Neural crest cell (in vitro differentiated cells): Measurements from ENCODE around the gene TEKT1. TPM values are rescaled to one million over a fixed set of nuclear protein-coding genes. Genes with fewer than 3 reads are reported as not detected.

Experiments
- DNase-seq: peaks from one replicate; pipeline ENCODE4 v3.0.0; 2021; ENCODE audit warnings: low read depth, mixed read lengths, low spot score
- H3K27ac Mint-ChIP-seq: one replicate; pipeline ENCODE4 v1.8.0; 2021; ENCODE audit warnings: mild to moderate bottlenecking, mixed read lengths; ENCODE audit not compliant: unreplicated experiment
- H3K27me3 Mint-ChIP-seq: 2 replicates; pipeline ENCODE4 v1.8.0; 2021; ENCODE audit warnings: low read depth, mild to moderate bottlenecking, mixed read lengths
- H3K36me3 Mint-ChIP-seq: 2 replicates; pipeline ENCODE4 v1.8.0; 2021; ENCODE audit warnings: low read depth, mild to moderate bottlenecking, mixed read lengths
- H3K4me1 Mint-ChIP-seq: 2 replicates; pipeline ENCODE4 v1.8.0; 2021; ENCODE audit warnings: mixed read lengths
- H3K4me3 Mint-ChIP-seq: one replicate; pipeline ENCODE4 v1.8.0; 2021; ENCODE audit warnings: mild to moderate bottlenecking, mixed read lengths
- H3K9me3 Mint-ChIP-seq: 2 replicates; pipeline ENCODE4 v1.8.0; 2021; ENCODE audit warnings: mixed read lengths
- total RNA-seq: library from RNA; stranded (reverse); gene quantifications from 2 replicates; pipeline ENCODE4 v1.2.1, GENCODE V29; 2021
- TF ChIP-seq, protein P1 (sequence below): fragments of 200-600 bp; sonication (generic); conservative IDR thresholded peaks from 2 replicates; pipeline ENCODE4 v1.5.0; 2021; ENCODE audit warnings: antibody characterized with exemption, mild to moderate bottlenecking

TEKT1 gene
- total RNA-seq, 1 donor from 2014 or later: not detected

DNA sequence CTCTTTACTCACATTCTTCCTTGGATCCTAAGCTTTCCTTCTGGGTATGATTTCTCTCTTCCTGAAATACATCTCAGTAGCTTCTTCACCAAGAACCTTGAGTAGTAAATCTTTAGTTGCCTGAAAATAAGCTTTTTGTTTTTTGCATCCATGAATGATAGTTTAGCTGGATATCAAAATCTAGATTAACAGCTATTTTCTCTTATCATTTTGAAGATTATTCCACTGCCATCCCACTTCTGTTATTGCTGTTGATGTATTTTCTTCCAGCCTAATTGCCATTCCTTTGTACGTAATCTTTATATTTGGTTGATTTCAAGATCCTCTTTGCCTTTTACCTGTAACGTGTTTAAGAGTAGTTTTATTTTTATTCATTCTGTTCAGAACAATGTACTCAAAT is 63.1 kb downstream of the TEKT1 start:
- peaks cover 59% of the 10 kb centered on the region for H3K27me3 Mint-ChIP-seq
- TF ChIP-seq, protein P1, sequence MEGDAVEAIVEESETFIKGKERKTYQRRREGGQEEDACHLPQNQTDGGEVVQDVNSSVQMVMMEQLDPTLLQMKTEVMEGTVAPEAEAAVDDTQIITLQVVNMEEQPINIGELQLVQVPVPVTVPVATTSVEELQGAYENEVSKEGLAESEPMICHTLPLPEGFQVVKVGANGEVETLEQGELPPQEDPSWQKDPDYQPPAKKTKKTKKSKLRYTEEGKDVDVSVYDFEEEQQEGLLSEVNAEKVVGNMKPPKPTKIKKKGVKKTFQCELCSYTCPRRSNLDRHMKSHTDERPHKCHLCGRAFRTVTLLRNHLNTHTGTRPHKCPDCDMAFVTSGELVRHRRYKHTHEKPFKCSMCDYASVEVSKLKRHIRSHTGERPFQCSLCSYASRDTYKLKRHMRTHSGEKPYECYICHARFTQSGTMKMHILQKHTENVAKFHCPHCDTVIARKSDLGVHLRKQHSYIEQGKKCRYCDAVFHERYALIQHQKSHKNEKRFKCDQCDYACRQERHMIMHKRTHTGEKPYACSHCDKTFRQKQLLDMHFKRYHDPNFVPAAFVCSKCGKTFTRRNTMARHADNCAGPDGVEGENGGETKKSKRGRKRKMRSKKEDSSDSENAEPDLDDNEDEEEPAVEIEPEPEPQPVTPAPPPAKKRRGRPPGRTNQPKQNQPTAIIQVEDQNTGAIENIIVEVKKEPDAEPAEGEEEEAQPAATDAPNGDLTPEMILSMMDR: no peak
- peaks cover 7% of the 10 kb centered on the region for H3K9me3 Mint-ChIP-seq
- no peak overlapping the region for H3K27ac Mint-ChIP-seq
- H3K4me1 Mint-ChIP-seq: no peaks in the 10 kb centered on the region
- no peak for DNase-seq
- peaks cover 6% of the 10 kb centered on the region for H3K36me3 Mint-ChIP-seq
- no peak overlapping the region for H3K4me3 Mint-ChIP-seq

DNA sequence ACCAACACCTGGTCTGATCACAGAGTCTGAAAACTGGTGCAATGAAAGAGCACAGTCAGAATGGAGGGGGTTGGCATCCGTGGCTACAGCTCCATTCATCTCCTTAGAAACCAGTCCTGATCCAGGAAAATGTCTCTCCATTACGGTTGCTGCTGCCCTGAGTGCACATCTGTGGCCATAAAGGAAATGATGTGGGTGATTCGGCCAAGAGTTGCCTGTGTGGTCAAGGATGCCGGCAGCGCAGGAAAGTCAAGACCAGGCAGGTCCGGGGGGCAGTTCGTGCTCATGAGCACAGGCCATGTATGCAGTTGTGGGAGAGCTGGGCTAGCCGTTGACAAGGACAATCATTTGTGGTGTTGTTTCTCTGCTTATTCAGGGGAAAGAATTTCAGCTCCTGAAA is 69.8 kb downstream of the TEKT1 start:
- peaks cover 19% of the 10 kb centered on the region for H3K27me3 Mint-ChIP-seq
- no peaks in the 10 kb centered on the region for H3K9me3 Mint-ChIP-seq
- TF ChIP-seq, protein P1: no peak
- H3K27ac Mint-ChIP-seq: no peak overlapping the region
- H3K4me1 Mint-ChIP-seq: peaks cover 7% of the 10 kb centered on the region
- no peak overlapping the region for H3K4me3 Mint-ChIP-seq
- DNase-seq: no peak
- no peaks in the 10 kb centered on the region for H3K36me3 Mint-ChIP-seq

DNA sequence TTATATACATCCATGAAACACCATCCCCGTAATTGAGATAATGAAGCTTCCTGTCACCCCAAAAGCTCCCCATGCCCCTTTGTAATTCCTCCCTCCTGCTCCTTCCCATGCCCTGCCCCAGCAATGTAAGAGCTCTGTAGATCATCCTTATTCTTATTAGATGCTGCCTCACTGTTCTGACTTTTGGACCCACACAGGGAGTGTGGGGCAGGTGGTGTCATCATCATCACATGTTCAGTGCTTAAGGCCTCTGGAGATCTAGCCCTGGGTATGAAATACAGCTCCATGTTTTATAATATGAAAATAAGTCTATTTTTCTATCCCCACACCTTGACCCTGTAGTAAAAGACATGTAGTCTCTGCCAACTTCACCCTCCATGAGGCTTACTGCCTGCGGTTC is 73.8 kb downstream of the TEKT1 start:
- peaks cover 3% of the 10 kb centered on the region for H3K27me3 Mint-ChIP-seq
- no peak overlapping the region for H3K27ac Mint-ChIP-seq
- no peaks in the 10 kb centered on the region for H3K36me3 Mint-ChIP-seq
- no peaks in the 10 kb centered on the region for H3K9me3 Mint-ChIP-seq
- no peak for DNase-seq
- H3K4me1 Mint-ChIP-seq: peaks cover 24% of the 10 kb centered on the region
- no peak overlapping the region for H3K4me3 Mint-ChIP-seq
- TF ChIP-seq, protein P1: no peak

DNA sequence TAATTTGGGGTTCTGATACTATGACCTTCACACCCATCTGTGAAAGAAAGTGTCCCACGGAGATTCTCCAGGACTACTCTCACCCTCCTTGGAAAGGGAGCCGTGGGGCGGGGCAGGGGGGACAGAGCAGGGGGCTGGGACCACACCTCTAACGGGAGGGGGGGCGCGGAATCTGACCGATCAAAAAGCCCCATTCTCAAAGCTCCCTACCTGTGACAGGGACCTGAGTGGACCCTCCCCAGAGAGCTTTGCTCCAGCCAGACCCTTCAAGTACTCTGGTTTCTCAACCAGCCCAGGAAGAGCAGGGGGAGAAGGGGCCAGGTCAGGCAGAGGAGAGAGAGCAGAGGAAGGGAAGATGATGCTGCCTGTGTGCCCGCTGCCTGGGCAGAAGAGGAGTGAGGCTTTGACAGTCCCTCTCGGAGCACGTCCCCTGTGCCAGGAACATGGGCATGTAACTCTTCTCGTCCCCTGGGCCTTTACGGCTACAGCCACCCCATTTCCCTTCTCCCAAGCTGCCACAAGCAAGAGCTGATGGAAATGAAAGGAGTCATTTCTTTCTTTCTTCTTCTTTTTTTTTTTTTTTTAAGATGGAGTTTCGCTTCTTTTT is 75.0 kb downstream of the TEKT1 start:
- no peak overlapping the region for H3K4me3 Mint-ChIP-seq
- TF ChIP-seq, protein P1: no peak
- H3K27ac Mint-ChIP-seq: peak overlapping the region; percentile 27
- H3K9me3 Mint-ChIP-seq: no peaks in the 10 kb centered on the region
- DNase-seq: no peak
- H3K4me1 Mint-ChIP-seq: peaks cover 28% of the 10 kb centered on the region
- peaks cover 3% of the 10 kb centered on the region for H3K27me3 Mint-ChIP-seq
- H3K36me3 Mint-ChIP-seq: no peaks in the 10 kb centered on the region

DNA sequence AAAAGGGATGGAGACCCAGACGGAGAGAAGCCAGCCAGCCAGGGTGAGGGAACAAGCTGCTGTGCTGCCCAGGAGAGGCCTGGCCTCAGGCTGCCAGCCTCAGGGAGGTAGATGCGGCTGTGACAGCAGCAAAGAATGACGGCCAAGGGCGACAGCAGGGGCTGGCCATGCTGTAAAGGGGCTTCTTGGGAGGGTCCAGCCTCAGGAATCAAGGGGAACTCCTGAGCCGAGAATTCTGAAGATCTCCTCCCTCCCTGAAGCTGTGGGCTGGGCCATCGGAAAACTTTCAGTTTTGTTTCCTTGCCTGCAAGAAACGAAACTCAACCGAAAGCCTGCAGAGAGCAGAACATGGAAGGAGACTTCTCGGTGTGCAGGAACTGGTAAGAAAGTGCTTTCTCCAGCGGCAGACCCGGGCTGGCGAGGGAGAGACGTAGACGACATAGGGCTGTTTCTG is 75.8 kb downstream of the TEKT1 start, which contains the start of gene XAF1:
Gene XAF1, plus strand, starts transcription at position 316 of the 454 bp plus-strand sequence. Its CDS starts 33 bp downstream, at position 349.
- Mint-ChIP-seq H3K36me3 (no peaks in the 10 kb centered on the region), H3K9me3 (no peaks in the 10 kb centered on the region), H3K27ac (peak within 1 kb of the TSS; percentile 27), H3K4me1 (peaks cover 26% of the 10 kb centered on the region), H3K27me3 (peaks cover 3% of the 10 kb centered on the region), H3K4me3 (no peak within 1 kb of the TSS)
- TF ChIP-seq, protein P1: no peak
- no peak for DNase-seq
